Uterus (tissue), 2 donors: ENCODE results near the gene EYS.

Source experiments
- POLR2A ChIP-seq, 2 donors: fragments of 450-650 bp; IDR thresholded peaks; one replicate each; pipeline ENCODE4 v1.6.1; 2016; ENCODE audit warnings: antibody characterized with exemption in 2 of 2, mild to moderate bottlenecking in 1 of 2, moderate library complexity in 1 of 2
- TF ChIP-seq, protein P1 (sequence below), 4 experiments: fragments of 200-600 bp in 2 of 4; fragments of 450-650 bp in 2 of 4; sonication (generic) in 2 of 4; IDR thresholded peaks; one replicate each; pipeline ENCODE4 v1.5.1; 2016 to 2019; ENCODE audit warnings: antibody characterized with exemption in 4 of 4, mild to moderate bottlenecking in 2 of 4, moderate library complexity in 1 of 4

DNA sequence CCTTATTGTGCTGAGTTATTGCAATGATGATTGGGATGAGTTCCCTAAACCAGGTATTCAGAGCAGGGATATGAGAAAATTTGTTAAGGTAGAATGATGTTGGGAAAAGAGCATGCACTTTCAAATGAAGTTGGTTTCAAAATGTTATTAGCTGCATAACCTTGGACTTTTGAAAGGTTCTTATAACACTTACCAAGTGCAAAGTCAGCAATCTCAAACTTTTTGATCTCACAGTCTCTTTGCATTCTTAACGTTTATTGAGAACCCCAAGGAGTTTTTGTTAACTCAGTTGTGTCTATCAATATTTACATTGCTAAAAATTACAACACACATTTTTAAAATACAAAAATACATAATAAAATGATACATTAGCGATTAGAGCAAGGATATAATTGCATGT lies 1269.0 kb downstream of the EYS start:
- TF ChIP-seq POLR2A (IDR thresholded peaks at IDR 0.05), result no peak
- TF ChIP-seq, protein P1, sequence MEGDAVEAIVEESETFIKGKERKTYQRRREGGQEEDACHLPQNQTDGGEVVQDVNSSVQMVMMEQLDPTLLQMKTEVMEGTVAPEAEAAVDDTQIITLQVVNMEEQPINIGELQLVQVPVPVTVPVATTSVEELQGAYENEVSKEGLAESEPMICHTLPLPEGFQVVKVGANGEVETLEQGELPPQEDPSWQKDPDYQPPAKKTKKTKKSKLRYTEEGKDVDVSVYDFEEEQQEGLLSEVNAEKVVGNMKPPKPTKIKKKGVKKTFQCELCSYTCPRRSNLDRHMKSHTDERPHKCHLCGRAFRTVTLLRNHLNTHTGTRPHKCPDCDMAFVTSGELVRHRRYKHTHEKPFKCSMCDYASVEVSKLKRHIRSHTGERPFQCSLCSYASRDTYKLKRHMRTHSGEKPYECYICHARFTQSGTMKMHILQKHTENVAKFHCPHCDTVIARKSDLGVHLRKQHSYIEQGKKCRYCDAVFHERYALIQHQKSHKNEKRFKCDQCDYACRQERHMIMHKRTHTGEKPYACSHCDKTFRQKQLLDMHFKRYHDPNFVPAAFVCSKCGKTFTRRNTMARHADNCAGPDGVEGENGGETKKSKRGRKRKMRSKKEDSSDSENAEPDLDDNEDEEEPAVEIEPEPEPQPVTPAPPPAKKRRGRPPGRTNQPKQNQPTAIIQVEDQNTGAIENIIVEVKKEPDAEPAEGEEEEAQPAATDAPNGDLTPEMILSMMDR (IDR thresholded peaks at IDR 0.05), result no peak
